ENCODE results near the gene DRC3.

The DRC3 gene

DNA sequence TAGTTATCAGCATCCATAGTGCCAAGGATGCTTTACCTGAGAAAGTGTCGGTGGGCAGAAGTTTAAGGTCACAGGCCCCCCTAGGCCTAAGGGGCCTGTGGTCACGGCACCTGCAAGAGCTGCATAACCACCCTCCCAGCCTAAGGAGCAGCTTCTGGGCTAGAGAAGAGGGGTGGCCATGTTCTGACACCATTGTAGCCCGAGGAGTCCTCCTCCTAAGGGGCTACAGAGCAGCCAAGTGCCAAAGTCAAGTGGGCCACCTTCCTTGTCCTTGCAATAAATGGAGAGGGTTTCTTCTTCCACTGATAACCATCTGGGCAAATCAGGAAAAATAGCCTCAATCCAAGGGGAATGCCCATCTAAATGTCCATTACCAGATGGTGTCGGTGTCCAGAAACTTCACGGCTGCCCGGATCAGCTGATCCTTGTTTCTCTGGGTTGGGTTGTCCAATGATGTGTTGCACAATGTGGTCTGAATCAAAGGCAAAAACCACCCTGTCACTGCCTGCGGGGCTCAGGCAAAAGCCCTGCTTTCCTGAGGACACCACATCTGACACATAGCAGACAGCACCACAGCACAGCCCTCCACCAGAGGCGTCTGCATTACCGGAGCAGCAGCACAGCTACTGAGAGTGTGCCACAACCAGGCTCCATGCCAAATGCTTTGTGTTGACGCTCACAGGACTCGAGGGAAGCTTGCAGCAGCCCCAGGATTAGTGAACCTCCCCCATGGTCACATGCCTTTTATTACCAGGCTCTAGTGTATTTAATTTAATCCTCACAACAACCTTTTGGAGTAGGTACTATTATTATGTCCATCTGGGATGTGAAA, 53.5 kb downstream of the DRC3 start:
- TF ChIP-seq, protein P1, sequence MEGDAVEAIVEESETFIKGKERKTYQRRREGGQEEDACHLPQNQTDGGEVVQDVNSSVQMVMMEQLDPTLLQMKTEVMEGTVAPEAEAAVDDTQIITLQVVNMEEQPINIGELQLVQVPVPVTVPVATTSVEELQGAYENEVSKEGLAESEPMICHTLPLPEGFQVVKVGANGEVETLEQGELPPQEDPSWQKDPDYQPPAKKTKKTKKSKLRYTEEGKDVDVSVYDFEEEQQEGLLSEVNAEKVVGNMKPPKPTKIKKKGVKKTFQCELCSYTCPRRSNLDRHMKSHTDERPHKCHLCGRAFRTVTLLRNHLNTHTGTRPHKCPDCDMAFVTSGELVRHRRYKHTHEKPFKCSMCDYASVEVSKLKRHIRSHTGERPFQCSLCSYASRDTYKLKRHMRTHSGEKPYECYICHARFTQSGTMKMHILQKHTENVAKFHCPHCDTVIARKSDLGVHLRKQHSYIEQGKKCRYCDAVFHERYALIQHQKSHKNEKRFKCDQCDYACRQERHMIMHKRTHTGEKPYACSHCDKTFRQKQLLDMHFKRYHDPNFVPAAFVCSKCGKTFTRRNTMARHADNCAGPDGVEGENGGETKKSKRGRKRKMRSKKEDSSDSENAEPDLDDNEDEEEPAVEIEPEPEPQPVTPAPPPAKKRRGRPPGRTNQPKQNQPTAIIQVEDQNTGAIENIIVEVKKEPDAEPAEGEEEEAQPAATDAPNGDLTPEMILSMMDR (IDR thresholded peaks at IDR 0.05) = no peak
- no peak for TF ChIP-seq ZFX (IDR thresholded peaks at IDR 0.05; ENCODE audit: borderline replicate concordance)
- H3K27ac ChIP-seq = no peak overlapping the region

- no peak for TF ChIP-seq ZFX (IDR thresholded peaks at IDR 0.05; ENCODE audit: borderline replicate concordance)
- TF ChIP-seq, protein P1 (IDR thresholded peaks at IDR 0.05) = no peak
- no peak overlapping the region for H3K27ac ChIP-seq
Observed at GRCh38 chr17:18027280-18027679, 54.6 kb downstream of the DRC3 start.

DNA sequence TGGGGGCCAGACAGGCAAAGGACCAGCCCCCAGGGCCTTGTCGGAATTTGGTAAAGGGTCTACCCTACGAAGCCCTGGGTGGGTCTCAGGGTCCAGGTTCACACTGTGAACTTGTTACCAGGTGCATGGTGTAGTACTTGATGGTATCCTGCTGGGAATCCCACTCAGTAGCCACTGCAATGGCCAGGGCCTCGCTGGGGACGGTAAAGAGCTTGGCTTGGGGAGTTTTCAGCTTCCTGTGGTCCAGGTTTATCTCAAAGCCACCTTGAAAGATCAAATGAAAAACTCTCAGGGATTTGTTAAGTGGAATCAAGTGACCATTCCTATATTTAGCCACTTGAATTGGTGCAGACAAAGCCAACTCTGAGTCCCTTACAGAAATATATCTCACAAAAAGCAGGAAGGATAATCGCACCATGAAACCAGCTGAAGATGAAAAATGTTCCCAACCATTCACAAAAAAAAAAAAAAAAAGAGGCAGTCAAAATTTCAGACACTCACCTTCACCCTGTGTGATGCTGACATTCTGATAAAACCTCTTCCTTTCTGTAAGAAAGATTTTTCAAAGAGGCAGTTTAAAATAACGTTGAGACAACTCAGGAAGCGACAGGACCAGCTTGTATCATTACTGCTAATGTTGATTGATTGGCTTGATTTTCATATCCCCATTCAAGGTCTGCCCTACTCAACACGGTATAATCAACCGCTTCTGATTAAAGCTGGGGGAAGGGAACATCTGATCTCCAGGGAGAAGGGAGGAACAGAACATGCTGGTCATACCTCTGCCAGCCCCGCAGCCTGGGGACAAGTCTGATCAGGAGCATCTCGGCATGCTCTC, 55.7 kb downstream of the DRC3 start:
- no peak overlapping the region for H3K27ac ChIP-seq

GRCh38 chr17:18028952-18029540, 56.4 kb downstream of the DRC3 start:
- H3K27ac ChIP-seq = no peak overlapping the region
- TF ChIP-seq ZFX (IDR thresholded peaks at IDR 0.05; ENCODE audit: borderline replicate concordance) = no peak
- TF ChIP-seq, protein P1 (IDR thresholded peaks at IDR 0.05) = no peak

More for the DNA sequence above, 55.7 kb downstream of the DRC3 start:
- TF ChIP-seq, protein P1 (IDR thresholded peaks at IDR 0.05) = no peak
- TF ChIP-seq ZFX (IDR thresholded peaks at IDR 0.05; ENCODE audit: borderline replicate concordance) = no peak

DNA sequence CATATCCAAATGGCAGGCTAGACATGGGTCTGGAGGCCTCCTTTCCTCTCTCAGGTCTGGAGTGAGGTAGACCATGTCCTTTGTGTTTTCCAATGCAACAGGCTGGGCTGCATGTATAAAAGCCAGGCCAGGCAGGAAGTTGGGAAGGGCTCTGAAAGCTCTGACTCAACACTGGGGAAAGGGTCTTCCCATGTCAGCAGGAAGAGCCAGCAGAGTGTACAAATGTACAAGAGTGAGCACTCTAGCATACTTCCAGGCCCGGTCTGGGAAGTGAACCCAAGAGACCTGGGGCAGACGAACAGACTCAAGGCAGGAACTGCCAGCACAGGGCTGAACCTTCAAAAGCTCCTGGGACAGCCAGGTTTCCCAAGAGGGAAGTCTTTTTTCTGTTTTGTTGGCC, 59.3 kb downstream of the DRC3 start:
- TF ChIP-seq ZFX (IDR thresholded peaks at IDR 0.05; ENCODE audit: borderline replicate concordance) = no peak
- TF ChIP-seq, protein P1 (IDR thresholded peaks at IDR 0.05) = no peak
- no peak overlapping the region for H3K27ac ChIP-seq

GRCh38 chr17:18033442-18034099, 60.9 kb downstream of the DRC3 start:
- H3K27ac ChIP-seq = no peak overlapping the region
- no peak for TF ChIP-seq ZFX (IDR thresholded peaks at IDR 0.05; ENCODE audit: borderline replicate concordance)
- TF ChIP-seq, protein P1 (IDR thresholded peaks at IDR 0.05) = peak; percentile 80
